22Rv1 (cell line): Measurements from ENCODE around the gene TTC8.

ENCODE experiments used
- CTCF ChIP-seq: fragments of 450-650 bp; IDR thresholded peaks from 2 replicates; pipeline ENCODE4 v1.5.1; 2017; ENCODE audit warnings: mild to moderate bottlenecking
- ZFX ChIP-seq: fragments of 450-650 bp; IDR thresholded peaks from 2 replicates; pipeline ENCODE4 v1.6.1; 2017; ENCODE audit warnings: antibody characterized with exemption, borderline replicate concordance

GRCh38 chr14:88818018-88818417, 6.4 kb upstream of the TTC8 start:
- TF ChIP-seq CTCF: no peak
- TF ChIP-seq ZFX: no peak
